ENCODE results near the gene CRYGA.

Gene CRYGA, protein sequence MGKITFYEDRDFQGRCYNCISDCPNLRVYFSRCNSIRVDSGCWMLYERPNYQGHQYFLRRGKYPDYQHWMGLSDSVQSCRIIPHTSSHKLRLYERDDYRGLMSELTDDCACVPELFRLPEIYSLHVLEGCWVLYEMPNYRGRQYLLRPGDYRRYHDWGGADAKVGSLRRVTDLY

DNA sequence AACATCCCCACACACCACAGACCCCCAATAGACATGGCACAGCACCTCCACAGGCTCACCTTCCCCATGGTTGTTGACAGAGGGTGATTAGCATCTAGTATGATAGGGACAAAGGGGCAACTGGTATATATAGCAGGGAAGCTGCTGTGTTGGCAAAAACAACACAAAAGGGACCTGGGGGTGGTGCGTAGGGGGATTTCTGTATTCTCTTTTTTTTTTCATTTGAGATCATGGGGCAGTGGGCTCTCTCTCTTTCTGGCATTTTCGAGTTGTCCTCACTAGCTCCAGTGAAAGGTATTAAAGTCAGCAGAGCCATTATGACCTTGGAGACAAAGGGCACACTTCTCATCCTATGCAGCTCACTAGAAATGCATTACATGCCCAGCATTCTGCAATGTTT, at the start of gene CRYGA:
CRYGA (minus strand) TSS at position 101 of the 400 bp plus-strand sequence; CDS start at position 68, 33 bp downstream.
- DNase-seq: no peak

DNA sequence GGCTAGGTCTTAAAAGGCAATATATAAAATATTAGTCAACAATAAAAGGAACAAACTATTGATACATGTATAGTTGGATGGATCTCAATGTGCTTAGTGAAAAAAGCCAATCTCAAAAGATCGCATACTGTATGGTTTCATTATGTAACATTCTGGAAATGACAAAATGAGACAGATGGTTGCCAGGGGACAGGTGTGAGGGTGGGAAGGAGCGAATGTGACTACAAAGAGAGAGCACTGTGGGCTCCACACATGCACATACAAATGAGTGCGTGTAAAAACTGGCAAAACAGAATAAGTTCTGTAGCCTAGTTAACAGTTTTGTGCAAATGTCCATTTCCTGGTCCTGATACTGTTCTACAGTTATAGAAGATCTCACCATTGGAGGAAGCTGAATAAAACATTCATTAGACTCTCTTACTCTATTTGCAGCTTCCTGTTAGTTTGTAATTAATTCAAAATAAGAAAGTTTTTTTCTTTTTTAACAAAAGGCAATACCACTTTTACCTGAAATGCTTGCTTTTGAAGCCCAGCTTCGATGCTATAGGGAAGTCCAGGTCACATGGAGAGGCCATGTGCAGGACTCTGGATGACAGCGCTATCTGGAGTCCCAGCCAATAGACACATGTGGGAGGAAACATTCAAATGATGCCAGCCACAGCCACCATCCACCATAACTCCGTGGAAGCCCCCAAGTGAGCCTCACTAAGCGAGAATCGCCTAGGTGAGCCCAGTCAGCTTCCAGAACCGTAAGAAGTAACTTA, 47.5 kb upstream of the CRYGA start:
- DNase-seq: peak in 8 of 56 donors; percentile 3 to 28 (median 11)

DNA sequence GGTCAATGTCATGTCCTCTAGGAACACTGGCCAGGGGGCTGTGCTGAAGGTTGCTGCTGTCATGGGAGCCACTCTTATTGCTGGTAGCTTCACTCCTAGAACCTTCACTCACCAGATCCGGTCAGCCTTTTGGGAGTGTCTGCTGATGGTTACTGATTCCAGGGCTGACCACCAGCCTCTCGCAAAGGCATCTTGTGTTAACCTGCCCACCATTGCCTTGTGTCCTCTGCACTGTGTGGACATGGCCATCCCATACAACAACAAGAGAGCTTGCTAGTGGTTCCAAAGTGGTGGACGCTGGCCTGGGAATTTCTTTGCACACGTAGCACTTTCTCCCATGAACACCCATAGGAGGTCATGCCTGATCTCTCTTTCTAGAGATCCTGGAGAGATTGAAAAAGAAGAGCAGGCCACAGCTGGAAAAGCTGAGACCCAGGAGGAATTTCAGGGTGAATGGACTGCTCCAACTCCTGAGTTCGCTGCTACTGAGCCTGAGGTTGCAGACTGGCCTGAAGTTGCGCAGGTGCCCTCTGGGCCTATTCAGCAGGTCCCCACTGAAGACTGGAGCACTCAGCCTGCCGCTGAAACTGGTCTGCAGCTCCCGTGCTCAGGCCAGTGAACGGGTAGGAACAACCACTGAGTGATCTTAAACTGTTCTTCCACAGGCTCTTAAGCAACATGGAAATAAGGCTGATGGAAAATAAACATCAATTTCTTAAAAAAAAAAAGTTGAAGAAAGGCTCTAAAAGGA, 45.1 kb upstream of the CRYGA start:
- DNase-seq: no peak

DNA sequence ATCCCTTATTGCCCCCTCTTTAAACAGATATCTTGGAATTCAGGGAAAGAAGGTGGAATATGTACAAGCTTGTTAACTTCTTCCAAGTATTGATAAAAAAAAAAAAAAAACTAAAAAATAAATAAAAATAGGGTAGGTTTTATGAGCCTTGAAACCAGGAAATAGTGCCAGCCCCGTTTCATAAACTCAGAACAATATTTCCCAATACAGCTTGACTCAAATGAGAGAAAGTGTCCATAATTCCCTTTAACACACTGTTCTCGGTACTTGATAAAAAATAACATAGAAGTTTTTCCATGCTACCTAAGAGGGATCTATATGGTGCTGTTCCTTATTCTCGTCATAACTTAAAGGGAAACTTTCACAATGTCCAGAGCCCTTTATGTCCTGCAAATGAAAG, 44.4 kb upstream of the CRYGA start:
- no peak for DNase-seq

DNA sequence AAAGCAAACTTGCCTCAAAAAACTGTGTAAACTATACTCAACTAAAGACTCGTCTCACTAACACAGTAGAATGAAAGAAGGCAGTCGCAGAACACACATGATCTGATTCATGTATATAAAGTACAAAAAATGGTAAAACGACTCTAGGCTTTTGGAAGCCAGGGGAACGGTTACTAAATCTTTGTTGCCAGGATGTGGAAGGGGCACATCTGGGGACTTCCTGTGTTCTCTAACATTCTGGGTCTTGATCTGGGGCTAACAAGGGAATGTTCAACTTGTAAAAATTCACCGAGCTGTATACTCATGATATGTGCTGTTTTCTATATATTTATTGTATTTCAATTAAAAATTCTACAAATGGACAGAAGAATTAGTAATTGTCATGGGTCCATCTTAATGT, 40.8 kb upstream of the CRYGA start:
- no peak for DNase-seq

DNA sequence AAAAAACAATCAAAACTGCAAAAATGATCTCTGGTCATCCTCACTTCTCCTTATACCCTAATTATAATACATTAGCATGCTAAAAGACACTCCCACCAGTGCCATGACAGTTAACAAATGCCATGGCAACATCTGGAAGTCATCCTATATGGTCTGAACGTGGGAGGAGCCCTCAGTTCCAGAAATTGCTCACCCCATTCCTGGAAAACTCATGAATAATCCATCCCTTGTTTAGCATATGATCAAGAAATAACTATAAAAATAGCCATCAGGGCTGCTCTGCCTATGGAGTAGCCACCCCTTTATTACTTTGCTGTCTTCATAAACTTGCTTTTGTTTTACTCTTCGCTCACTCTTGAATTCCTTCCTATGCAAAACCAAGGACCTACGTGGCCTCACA, 32.1 kb upstream of the CRYGA start:
- no peak for DNase-seq

DNA sequence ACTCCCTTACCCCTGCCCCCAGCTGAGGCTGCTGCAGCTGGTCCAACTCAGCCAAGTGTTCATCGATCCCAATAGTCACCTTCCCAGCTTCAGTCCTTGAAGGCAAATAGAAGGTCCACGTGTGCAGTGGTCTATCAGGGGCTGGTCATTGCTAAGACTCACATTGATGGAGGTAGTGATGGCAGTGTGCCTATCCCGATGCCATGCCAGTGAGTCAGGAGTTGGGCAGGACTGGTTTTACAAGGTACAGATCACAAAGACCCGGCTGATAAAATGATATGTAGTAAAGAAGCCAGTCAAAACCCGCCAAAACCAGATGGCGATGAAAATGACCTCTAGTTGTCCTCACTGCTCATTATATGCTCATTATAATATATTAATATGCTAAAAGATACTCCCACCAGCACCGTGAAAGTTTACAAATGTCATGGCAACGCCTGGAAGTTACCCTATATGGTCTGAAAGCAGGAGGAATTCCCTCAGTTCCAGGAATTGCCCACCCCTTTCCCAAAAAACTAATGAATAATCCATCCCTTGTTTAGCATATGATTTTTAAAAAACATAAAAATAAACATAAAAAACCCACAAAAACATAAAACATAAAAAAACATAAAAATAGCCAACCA, 29.3 kb upstream of the CRYGA start:
- DNase-seq: no peak

DNA sequence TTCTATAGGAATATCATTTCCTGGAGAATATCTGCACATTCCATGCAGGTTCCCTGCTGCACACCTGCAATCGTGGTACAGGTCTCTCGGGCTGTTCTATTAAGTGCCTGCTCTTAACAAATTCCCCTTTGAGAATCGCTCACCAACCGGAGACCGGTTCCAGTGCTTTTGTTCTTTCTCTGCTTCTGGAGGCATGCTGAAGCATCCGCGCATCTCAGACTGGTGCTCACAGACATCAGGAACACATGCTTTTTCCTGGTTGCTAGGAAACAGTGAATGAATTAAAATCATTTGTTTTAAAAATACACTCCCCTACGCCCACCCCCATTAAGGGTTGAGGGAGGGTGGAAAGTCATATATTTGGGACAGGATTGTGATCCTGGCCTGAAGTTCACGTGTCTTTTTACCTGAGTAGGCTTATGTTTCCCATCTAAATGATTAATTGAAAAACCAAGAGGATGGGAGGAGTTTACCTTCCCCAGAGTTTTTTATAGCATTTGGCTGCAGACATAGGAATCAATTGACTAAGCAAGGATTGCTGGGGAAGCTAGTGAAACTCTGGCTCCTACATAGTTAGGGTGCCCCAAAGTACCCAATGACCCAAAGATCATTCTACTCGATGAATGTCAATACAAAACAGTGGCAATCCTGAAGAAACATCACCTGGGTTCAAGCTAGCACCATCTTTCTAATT, 26.6 kb upstream of the CRYGA start, which contains the start of gene C2orf80:
C2orf80 (minus strand) TSS at position 221 of the 694 bp plus-strand sequence. CDS start 3,044 bp downstream, outside the sequence.
- peak in 32 of 56 donors; percentile 3 to 74 (median 38) for DNase-seq

DNA sequence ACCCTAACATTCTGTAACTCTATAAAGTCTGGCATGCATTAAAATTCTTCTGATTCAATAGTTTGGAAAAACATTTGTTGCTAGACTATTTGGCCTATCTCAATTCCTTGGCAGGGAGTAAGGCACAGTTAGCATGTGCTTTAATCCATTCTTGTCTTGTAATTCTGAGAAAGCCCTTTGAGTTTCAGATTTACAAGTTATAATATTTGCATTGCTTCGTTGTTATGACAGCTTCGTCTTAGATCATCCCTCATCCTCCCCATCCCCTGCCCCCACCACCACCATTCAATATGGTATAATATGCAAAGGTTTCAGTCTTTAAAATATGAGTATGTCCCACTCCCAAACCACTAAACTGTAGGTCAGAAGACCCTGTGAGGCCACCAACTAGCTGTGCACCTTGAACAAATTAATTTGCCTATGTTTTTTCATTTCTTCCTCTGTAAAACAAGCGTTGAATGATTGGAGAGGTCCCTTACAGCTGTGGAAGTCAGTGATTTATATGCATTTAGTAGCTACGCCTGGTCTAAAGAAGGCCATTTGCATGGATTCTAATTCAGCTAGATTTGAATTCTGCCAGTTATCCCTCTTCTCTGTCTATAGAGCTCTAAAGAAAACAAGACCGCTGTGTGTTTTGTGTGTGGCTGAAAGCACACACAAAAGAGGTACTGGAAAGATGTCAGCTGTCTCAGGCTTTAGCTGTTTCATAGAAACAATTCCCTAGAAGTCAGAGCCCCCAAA, 25.9 kb upstream of the CRYGA start:
- no peak for DNase-seq

DNA sequence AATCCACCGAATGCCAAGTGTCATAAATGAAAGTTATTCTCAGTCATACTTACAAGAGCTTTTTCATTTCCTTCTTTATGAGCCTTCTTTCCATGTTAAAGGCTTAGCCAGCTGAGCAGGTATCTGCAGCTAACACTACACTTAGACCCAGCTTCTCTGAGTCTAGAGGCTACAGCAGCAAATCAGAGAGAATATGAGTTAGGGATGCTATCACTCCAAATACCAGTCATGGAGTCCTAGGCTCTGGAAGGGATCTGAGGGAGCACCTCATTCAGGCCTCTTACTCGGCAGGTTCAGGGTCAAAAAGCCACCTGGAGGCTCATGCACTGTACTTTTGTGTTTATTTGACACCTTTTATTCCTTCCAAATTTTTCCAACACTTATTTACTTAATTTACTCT, 23.5 kb upstream of the CRYGA start:
- peak in 1 of 56 donors; percentile 17 for DNase-seq

DNA sequence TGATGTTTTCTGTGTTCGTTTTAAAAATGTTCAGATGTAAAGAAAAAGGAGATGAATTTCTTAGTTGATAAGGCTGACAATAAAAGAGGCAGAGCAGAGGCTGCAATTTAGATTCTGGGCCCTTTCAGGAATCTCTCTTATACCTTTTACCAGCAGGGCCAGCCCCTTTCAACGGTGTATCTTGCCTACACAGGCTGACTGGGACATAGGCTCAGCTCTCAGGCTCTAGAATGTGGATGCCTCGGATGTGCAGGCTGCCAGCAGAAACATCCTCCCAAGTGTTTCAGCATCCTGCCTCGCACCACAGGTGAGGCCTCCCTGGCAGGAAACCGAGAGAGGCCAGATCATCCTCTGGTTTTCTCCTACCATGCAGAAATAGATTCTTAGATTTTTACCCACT, 23.1 kb upstream of the CRYGA start:
- DNase-seq: peak in 4 of 56 donors; percentile 4 to 24 (median 10)

DNA sequence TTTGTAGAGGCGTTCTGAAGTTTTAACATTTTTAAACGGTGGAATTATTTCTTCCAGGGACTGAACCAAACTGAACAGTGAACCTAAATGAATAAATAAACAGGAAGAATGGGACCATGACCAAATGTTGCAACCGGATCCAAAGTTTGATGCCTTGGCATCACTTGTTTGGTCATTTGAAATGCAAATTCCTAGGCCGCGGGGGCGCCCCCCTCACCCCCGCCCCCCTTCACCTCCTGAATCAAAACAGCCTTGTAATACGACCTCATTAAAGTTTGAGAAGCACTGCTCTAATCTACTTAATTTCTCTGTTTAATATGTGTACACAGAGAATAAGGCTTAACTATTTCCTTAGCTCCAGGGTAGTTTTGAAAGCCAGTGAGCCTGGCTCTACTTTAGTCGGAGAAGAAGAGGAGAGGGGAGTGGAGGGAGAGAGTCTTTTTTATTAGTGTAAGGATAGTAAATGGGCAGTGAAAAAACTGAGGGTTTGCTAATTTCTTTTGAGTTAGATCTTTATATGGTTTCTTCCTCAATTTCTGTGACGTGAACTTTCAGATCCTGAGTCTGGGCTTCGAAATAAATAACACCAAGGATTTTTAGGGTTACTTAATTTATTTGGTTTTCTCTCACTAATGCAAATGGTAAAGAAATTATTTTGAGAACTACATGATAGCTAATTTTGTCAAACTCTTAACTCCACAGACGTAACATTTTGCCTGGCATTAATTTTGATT, 20.8 kb upstream of the CRYGA start:
- DNase-seq: peak in 1 of 56 donors; percentile 10

DNA sequence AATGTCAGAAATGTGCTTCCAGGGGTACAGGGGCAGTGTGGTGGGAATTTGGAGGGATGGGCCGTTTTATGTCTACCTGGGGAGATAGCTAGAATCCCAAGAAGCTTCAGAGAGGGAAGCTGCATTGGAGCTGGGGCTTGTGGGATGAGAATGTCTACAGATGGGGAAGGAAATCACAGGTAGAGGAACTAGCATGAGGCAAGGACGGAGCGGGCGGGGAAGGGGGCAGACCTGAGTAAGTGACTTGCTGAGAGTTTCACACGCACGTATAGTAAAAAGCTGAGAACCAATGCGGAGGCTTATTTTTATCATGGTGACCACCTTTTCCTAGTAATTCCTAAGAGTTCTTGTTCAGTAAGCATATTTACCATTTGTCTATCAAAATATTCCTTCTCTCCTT, 20.1 kb upstream of the CRYGA start:
- peak in 1 of 56 donors; percentile 6 for DNase-seq

DNA sequence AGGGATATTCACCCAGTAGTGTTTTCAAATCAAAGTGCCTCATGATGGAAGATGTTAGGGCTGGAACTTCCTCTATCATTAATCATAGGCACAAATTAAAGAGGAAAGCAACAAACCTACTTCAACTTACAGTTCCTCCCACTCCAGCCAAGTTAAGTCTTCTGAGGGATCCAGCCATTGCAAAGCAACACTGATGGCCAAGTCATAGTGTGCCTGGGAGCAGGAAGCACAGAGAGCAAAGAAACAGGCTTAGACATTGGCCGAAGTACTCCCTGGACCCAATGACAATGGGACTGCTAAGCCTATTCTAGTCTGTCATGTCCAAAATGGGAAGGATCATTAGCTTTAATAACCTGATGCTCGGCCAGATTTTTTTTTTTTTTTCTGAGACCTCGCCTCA, 19.4 kb upstream of the CRYGA start:
- no peak for DNase-seq

DNA sequence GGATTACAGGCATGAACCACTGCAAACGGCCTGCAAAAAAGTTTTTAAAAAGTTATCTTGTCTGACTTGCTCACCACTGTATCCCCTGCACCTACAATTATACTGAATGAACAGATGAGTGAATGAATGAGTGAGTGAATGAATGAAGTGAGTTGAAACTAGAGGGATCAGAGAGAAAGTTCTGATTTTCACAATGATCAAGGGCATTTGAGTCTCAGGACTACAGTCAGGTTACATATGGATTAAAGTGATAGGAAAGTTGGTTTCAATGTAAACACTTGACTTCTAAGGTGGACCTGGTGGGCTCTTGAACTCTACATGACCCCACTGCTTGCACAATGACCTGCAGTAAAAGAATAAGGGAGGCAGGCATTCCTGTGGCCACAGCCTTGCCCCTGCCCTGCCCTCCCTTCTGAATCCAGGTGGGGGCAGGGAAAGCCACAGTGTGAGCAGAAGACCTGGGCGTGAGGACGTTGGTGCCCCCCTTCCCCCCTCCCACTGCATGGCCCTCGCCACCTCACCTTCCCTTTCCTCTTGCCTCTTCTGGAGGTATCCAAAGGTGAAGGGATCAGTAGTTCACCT, 15.7 kb upstream of the CRYGA start:
- no peak for DNase-seq

DNA sequence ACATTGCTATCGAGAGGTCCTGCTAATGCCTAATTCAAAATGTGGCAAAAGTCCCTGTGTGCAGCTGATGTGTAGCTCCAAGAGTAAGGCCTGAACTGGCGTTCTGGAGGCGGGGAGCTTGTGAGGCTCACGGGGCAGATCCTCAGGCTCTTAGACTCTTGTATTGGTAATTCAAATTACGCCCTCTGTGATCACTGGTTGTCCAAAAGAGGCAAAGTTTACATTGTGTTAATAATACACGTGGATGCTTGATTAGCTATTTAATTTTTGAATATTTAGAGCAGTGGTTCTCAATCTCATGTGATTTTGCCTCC, 12.4 kb upstream of the CRYGA start:
- peak in 2 of 56 donors; percentile 8 for DNase-seq

DNA sequence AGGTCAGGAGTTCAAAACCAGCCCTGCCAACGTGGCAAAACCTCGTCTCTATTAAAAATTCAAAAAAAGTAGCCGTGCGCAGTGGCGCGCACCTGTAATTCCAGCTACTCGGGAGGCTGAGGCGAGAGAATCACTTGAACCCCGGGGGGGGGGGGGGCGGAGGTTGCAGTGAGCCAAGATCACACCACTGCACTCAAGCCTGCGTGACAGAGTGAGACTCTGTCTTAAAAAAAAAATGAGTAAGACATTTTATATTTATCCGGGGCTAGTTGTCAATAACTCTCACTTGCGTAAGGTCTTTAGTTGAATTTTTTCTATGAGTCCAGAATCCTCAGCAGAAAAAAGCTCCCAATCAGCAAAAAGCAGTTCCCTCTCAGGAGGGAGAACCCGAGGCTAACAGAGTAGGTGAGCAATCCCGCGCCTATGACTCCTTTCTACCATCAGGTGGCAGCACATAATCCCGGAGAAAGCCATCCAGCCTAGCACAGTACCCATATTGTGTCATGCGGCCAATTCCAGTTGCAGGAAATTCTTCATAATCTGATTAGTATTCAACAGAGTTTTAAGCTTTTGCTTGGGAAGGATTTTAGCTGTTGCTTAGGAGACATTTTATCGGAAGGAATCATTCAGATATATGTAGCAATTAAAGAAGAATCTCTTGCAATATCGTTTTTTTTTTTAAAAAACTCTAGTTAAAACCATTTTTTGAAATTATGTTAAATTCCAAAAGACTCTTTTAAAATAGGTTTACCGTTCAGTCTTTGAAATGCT, 11.9 kb upstream of the CRYGA start:
- peak in 55 of 56 donors; percentile 5 to 93 (median 59) for DNase-seq

DNA sequence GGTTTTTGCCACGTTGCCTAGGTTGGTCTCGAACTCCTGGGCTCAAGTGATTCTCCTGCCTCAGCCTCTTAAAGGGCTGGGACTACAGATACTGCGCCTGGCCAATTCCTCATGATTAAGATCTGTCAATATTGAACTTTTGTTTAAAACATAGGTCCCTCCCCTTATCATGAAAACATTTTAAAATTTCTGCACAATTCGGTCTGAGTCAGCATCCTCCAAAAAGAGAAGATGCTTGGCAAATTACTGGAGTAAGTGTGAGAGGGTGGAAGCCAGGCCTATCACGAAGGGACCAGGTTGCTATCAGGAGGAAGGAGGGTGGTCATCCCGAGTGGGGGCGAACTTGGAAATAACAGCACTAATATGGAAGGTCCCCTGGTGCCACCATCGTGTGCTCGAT, 10.8 kb upstream of the CRYGA start:
- DNase-seq: no peak

DNA sequence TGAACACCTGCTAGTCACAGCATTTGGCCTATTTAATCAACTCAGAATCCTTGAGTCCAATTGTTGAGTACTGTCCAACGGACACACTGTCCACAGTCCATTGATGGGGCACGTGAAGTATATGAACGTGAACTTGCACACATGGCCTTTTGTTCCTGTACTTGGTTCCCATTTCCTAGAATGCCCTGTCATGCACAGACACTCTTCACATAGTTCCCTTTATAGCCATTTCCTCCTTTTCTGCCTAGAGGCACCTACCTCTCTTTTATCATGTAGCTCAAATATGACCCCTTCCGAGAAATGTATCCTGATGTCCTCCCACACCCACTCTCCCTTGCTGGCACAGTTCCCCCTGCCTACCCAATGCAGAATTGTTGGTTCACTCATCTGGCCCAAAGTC, 8.7 kb upstream of the CRYGA start:
- no peak for DNase-seq
